DND-41 (cell line): ENCODE measurements around the gene CH25H.

ENCODE experiments used
- CTCF ChIP-seq: IDR thresholded peaks from 2 replicates; pipeline ENCODE4 v1.5.1; 2012; ENCODE audit warnings: borderline replicate concordance, low read length, moderate library complexity, mild to moderate bottlenecking; ENCODE audit not compliant: poor library complexity, severe bottlenecking; ENCODE audit errors: extremely low read depth
- EZH2 ChIP-seq: IDR thresholded peaks from 3 replicates; pipeline ENCODE4 v1.6.1; 2012; ENCODE audit warnings: borderline replicate concordance, low read depth, mild to moderate bottlenecking, moderate library complexity, low read length, inconsistent platforms; ENCODE audit not compliant: severe bottlenecking

- TF ChIP-seq CTCF (no peak), EZH2 (no peak)
Measured at GRCh38 chr10:89171263-89171872, 35.7 kb downstream of the CH25H start.
